MM.1S (cell line): ENCODE results near the gene DENND5B.

Experiments
- DNase-seq: peaks from one replicate; pipeline ENCODE4 v3.0.0-alpha.2; 2015
- H2AFZ ChIP-seq: fragments of 300-600 bp; sonication (generic); 2 replicates; pipeline ENCODE4 v1.6.0; 2016; ENCODE audit warnings: antibody characterized with exemption, low read length
- H3F3A ChIP-seq: fragments of 300-600 bp; sonication (generic); 2 replicates; pipeline ENCODE4 v1.6.1; 2016; ENCODE audit warnings: mild to moderate bottlenecking, antibody characterized with exemption, low read length, moderate library complexity, mixed read lengths; ENCODE audit not compliant: insufficient read depth
- H3K27ac ChIP-seq: fragments of 300-600 bp; sonication (generic); 2 replicates; pipeline ENCODE4 v1.5.1; 2016; ENCODE audit warnings: mild to moderate bottlenecking, low read length
- H3K27me3 ChIP-seq: fragments of 300-600 bp; sonication (generic); replicated peaks from 2 replicates; pipeline ENCODE4 v1.6.0; 2016; ENCODE audit warnings: low read length; ENCODE audit not compliant: insufficient read depth
- H3K36me3 ChIP-seq: fragments of 300-600 bp; sonication (generic); replicated peaks from 2 replicates; pipeline ENCODE4 v1.6.1; 2016; ENCODE audit warnings: mild to moderate bottlenecking, low read length, mixed read lengths; ENCODE audit not compliant: insufficient read depth
- H3K4me1 ChIP-seq: fragments of 300-600 bp; sonication (generic); 2 replicates; pipeline ENCODE4 v1.6.1; 2016; ENCODE audit warnings: low read length, mixed read lengths
- H3K4me2 ChIP-seq: fragments of 300-600 bp; sonication (generic); 2 replicates; pipeline ENCODE4 v1.6.0; 2016; ENCODE audit warnings: low read depth, low read length
- H3K4me3 ChIP-seq: fragments of 300-600 bp; sonication (generic); 2 replicates; pipeline ENCODE4 v1.5.1; 2016; ENCODE audit warnings: low read length, mixed read lengths
- H3K79me2 ChIP-seq: fragments of 300-600 bp; sonication (generic); 2 replicates; pipeline ENCODE4 v1.6.1; 2016; ENCODE audit warnings: mixed run types, low read length, mixed read lengths
- H3K9ac ChIP-seq: fragments of 300-600 bp; sonication (generic); 2 replicates; pipeline ENCODE4 v1.6.1; 2016; ENCODE audit warnings: low read length, mixed read lengths
- H3K9me2 ChIP-seq: fragments of 300-600 bp; sonication (generic); replicated peaks from 2 replicates; pipeline ENCODE4 v1.6.1; 2016; ENCODE audit warnings: mild to moderate bottlenecking, low read length, mixed read lengths; ENCODE audit not compliant: insufficient read depth
- H3K9me3 ChIP-seq: fragments of 300-600 bp; sonication (generic); replicated peaks from 2 replicates; pipeline ENCODE4 v1.6.1; 2016; ENCODE audit warnings: mild to moderate bottlenecking, low read length, mixed read lengths; ENCODE audit not compliant: insufficient read depth
- H4K20me1 ChIP-seq: fragments of 300-600 bp; sonication (generic); 2 replicates; pipeline ENCODE4 v1.6.1; 2016; ENCODE audit warnings: mild to moderate bottlenecking, low read length, moderate library complexity, mixed read lengths; ENCODE audit not compliant: insufficient read depth
- EZH2 ChIP-seq: fragments of 300-600 bp; sonication (generic); optimal IDR thresholded peaks from 2 replicates; pipeline ENCODE3; 2017; ENCODE audit warnings: low read depth, mild to moderate bottlenecking, antibody characterized with exemption, low read length, mixed read lengths
- EZH2phosphoT487 ChIP-seq: fragments of 300-600 bp; sonication (generic); IDR thresholded peaks from 2 replicates; pipeline ENCODE4 v1.6.1; 2018; ENCODE audit warnings: antibody characterized with exemption, low read length
- TF ChIP-seq, protein P1 (sequence below): fragments of 300-600 bp; sonication (generic); IDR thresholded peaks from 2 replicates; pipeline ENCODE4 v1.5.1; 2016; ENCODE audit warnings: antibody characterized with exemption, low read length, mixed read lengths

Gene DENND5B

DNA sequence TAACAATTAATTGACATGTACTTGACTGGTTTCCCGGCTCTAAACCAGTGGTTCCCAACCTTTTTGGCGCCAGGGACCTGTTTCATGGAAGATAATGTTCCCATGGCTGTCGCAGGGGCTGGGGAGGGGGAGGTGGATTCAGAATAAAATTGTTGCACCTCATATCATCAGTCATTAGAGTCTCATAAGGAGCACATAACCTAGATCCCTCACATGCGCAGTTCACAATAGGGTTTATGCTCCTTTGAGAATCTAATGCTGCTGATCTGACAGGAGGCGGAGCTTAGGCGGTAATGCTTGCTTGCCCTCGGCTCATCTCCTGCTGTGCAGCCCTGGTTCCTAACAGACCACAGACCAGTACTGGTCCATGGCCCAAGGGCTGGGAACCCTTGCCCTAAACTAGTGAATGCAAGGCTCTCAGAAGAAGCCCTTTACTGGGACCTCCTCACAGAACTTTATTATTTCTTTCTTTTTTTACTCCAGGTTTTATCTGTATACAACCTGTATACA lies 178.6 kb downstream of the DENND5B start:
- Histone ChIP-seq H3F3A (no peaks in the 10 kb centered on the region), H3K9ac (no peak overlapping the region), H3K9me3 (no peaks in the 10 kb centered on the region), H3K79me2 (no peaks in the 10 kb centered on the region), H3K9me2 (no peaks in the 10 kb centered on the region), H2AFZ (no peak overlapping the region), H3K36me3 (no peaks in the 10 kb centered on the region), H3K27ac (no peak overlapping the region), H3K4me2 (no peak overlapping the region), H3K4me3 (no peak overlapping the region), H3K4me1 (peaks cover 5% of the 10 kb centered on the region), H4K20me1 (no peaks in the 10 kb centered on the region), H3K27me3 (no peaks in the 10 kb centered on the region)
- TF ChIP-seq EZH2, result no peak
- TF ChIP-seq, protein P1, sequence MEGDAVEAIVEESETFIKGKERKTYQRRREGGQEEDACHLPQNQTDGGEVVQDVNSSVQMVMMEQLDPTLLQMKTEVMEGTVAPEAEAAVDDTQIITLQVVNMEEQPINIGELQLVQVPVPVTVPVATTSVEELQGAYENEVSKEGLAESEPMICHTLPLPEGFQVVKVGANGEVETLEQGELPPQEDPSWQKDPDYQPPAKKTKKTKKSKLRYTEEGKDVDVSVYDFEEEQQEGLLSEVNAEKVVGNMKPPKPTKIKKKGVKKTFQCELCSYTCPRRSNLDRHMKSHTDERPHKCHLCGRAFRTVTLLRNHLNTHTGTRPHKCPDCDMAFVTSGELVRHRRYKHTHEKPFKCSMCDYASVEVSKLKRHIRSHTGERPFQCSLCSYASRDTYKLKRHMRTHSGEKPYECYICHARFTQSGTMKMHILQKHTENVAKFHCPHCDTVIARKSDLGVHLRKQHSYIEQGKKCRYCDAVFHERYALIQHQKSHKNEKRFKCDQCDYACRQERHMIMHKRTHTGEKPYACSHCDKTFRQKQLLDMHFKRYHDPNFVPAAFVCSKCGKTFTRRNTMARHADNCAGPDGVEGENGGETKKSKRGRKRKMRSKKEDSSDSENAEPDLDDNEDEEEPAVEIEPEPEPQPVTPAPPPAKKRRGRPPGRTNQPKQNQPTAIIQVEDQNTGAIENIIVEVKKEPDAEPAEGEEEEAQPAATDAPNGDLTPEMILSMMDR, result no peak
- TF ChIP-seq EZH2phosphoT487, result no peak
- no peak for DNase-seq

DNA sequence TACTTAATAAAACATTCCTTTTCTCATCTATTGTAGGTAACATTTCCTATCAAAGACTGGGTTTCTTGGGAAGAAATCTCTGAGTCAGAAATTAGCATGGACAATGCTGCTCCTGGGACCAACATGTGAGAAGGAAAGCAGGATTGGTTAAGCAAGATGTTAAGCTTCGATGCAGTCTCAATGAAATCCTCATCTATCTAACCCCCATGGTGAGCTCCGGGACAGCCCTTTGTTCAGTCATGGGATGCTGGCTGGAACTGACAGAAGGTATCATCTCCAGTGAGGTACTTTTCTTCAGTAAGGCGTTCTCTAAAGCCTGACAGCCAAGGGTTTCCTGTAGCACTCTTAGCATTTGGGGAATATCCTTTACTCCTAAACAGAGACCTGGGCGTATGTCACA lies 182.2 kb downstream of the DENND5B start:
- Histone ChIP-seq H4K20me1 (no peaks in the 10 kb centered on the region), H2AFZ (no peak overlapping the region), H3K4me2 (no peak overlapping the region), H3K9me3 (no peaks in the 10 kb centered on the region), H3K27ac (no peak overlapping the region), H3F3A (peaks cover 12% of the 10 kb centered on the region), H3K36me3 (no peaks in the 10 kb centered on the region), H3K4me3 (no peak overlapping the region), H3K27me3 (no peaks in the 10 kb centered on the region), H3K9ac (no peak overlapping the region), H3K9me2 (no peaks in the 10 kb centered on the region), H3K79me2 (no peaks in the 10 kb centered on the region), H3K4me1 (peaks cover 17% of the 10 kb centered on the region)
- DNase-seq, result no peak
- TF ChIP-seq EZH2 (no peak), EZH2phosphoT487 (no peak)
- TF ChIP-seq, protein P1, result no peak

- no peaks in the 10 kb centered on the region for H3K36me3 ChIP-seq
- no peaks in the 10 kb centered on the region for H4K20me1 ChIP-seq
- no peak for TF ChIP-seq EZH2
- H3K4me3 ChIP-seq, result no peak overlapping the region
- no peaks in the 10 kb centered on the region for H3K9me3 ChIP-seq
- no peak for DNase-seq
- H2AFZ ChIP-seq, result no peak overlapping the region
- no peak overlapping the region for H3K4me2 ChIP-seq
- no peak overlapping the region for H3K9ac ChIP-seq
- H3F3A ChIP-seq, result peaks cover 12% of the 10 kb centered on the region
- H3K4me1 ChIP-seq, result peaks cover 22% of the 10 kb centered on the region
- H3K9me2 ChIP-seq, result no peaks in the 10 kb centered on the region
- H3K79me2 ChIP-seq, result no peaks in the 10 kb centered on the region
- H3K27ac ChIP-seq, result no peak overlapping the region
- H3K27me3 ChIP-seq, result no peaks in the 10 kb centered on the region
These were observed 183.4 kb downstream of the DENND5B start for GRCh38 chr12:31407562-31407961.

GRCh38 chr12:31406345-31406744 lies 184.6 kb downstream of the DENND5B start:
- Histone ChIP-seq H2AFZ (no peak overlapping the region; the same call in 1 of the 2 replicates), H3K4me2 (peak overlapping the region; percentile 67), H3K27ac (peak overlapping the region; percentile 68)

More at GRCh38 chr12:31406345-31406744, 184.6 kb downstream of the DENND5B start:
- no peaks in the 10 kb centered on the region for H3K9me3 ChIP-seq
- no peaks in the 10 kb centered on the region for H3K36me3 ChIP-seq
- DNase-seq, result peak; percentile 83
- peaks cover 12% of the 10 kb centered on the region for H3F3A ChIP-seq
- peaks cover 22% of the 10 kb centered on the region for H3K4me1 ChIP-seq
- no peak for TF ChIP-seq EZH2
- TF ChIP-seq EZH2phosphoT487, result no peak
- TF ChIP-seq, protein P1, result no peak
- H3K4me3 ChIP-seq, result peak overlapping the region; percentile 30
- no peak overlapping the region for H3K9ac ChIP-seq
- H3K79me2 ChIP-seq, result no peaks in the 10 kb centered on the region
- H3K27me3 ChIP-seq, result no peaks in the 10 kb centered on the region
- H3K9me2 ChIP-seq, result no peaks in the 10 kb centered on the region
- H4K20me1 ChIP-seq, result no peaks in the 10 kb centered on the region
